Liver (tissue), 9 donors: ENCODE results near the gene PRR9. TPM values are rescaled to one million over a fixed set of nuclear protein-coding genes. Genes with fewer than 3 reads are reported as not detected.

Experiments used
- DNase-seq: peaks from one replicate; pipeline ENCODE4 v3.0.0-alpha.2; 2017; ENCODE audit warnings: low spot score
- H3K27ac ChIP-seq, 2 donors: one replicate each; pipeline ENCODE4 v1.7.0; 2013; ENCODE audit warnings: inconsistent platforms in 2 of 2, low read length in 2 of 2, control low read depth in 1 of 2, low read depth in 1 of 2, mild to moderate bottlenecking in 1 of 2
- H3K27me3 ChIP-seq, 4 donors: one replicate each; pipeline versions ENCODE4 v1.6.1 to v1.7.0; 2013; ENCODE audit warnings: low read length in 3 of 4, inconsistent platforms in 1 of 4, mild to moderate bottlenecking in 1 of 4, moderate library complexity in 1 of 4; ENCODE audit not compliant: control insufficient read depth in 4 of 4, insufficient read depth in 4 of 4
- H3K36me3 ChIP-seq, 4 donors: one replicate each; pipeline versions ENCODE4 v1.6.1 to v1.7.0; 2013; ENCODE audit warnings: low read length in 3 of 4, mild to moderate bottlenecking in 3 of 4, low read depth in 1 of 4, moderate library complexity in 1 of 4; ENCODE audit not compliant: control insufficient read depth in 4 of 4, insufficient read depth in 3 of 4
- H3K4me1 ChIP-seq, 4 donors: one replicate each; pipeline versions ENCODE4 v1.6.1 to v1.7.0; 2013; ENCODE audit warnings: low read length in 3 of 4, mild to moderate bottlenecking in 3 of 4, moderate library complexity in 1 of 4; ENCODE audit not compliant: control insufficient read depth in 4 of 4, insufficient read depth in 4 of 4
- H3K4me3 ChIP-seq, 3 donors: one replicate each; pipeline versions ENCODE4 v1.6.1 to v1.7.0; 2013; ENCODE audit warnings: low read length in 3 of 3, control low read depth in 1 of 3, low read depth in 1 of 3, mild to moderate bottlenecking in 1 of 3
- H3K9ac ChIP-seq, 2 donors: one replicate each; pipeline ENCODE4 v1.7.0; 2013; ENCODE audit warnings: low read length in 2 of 2, mild to moderate bottlenecking in 2 of 2, moderate library complexity in 2 of 2, control low read depth in 1 of 2, low read depth in 1 of 2
- H3K9me3 ChIP-seq, 4 donors: one replicate each; pipeline versions ENCODE4 v1.6.1 to v1.7.0; 2013; ENCODE audit warnings: low read length in 3 of 4; ENCODE audit not compliant: control insufficient read depth in 4 of 4
- CTCF ChIP-seq: fragments of 150-350 bp; IDR thresholded peaks from 2 replicates; pipeline ENCODE4 v1.5.1; 2017; ENCODE audit warnings: improper control_type of control experiment, low read depth, low read length; ENCODE audit not compliant: missing input control
- EGR1 ChIP-seq, 2 donors: IDR thresholded peaks; 2 replicates each; pipeline ENCODE4 v1.6.1; 2016 to 2018; ENCODE audit warnings: antibody characterized with exemption in 2 of 2, low read depth in 2 of 2
- FOXA2 ChIP-seq: IDR thresholded peaks from 2 replicates; pipeline ENCODE4 v1.6.1; 2016; ENCODE audit warnings: antibody characterized with exemption
- GABPA ChIP-seq, 2 donors: IDR thresholded peaks in 1 of 2; conservative IDR thresholded peaks in 1 of 2; 2 replicates each; pipeline ENCODE4 v1.6.1; 2016; ENCODE audit warnings: antibody characterized with exemption in 2 of 2, mild to moderate bottlenecking in 1 of 2, moderate library complexity in 1 of 2
- HNF4A ChIP-seq, 2 donors: conservative IDR thresholded peaks; 2 replicates each; pipeline ENCODE4 v1.6.1; 2016; ENCODE audit warnings: antibody characterized with exemption in 2 of 2, mild to moderate bottlenecking in 2 of 2
- HNF4G ChIP-seq: IDR thresholded peaks from 2 replicates; pipeline ENCODE4 v1.6.1; 2016; ENCODE audit warnings: antibody characterized with exemption
- JUND ChIP-seq, 2 donors: IDR thresholded peaks; 2 replicates each; pipeline ENCODE4 v1.6.1; 2016; ENCODE audit warnings: antibody characterized with exemption in 2 of 2
- RXRA ChIP-seq, 2 donors: IDR thresholded peaks; 2 replicates each; pipeline ENCODE4 v1.6.1; 2017 to 2018; ENCODE audit warnings: antibody characterized with exemption in 2 of 2, mild to moderate bottlenecking in 1 of 2
- TAF1 ChIP-seq: conservative IDR thresholded peaks from 2 replicates; pipeline ENCODE4 v1.6.1; 2016; ENCODE audit warnings: antibody characterized with exemption, mild to moderate bottlenecking
- YY1 ChIP-seq: IDR thresholded peaks from 2 replicates; pipeline ENCODE4 v1.6.1; 2016; ENCODE audit warnings: antibody characterized with exemption, mild to moderate bottlenecking
- WGBS: extraction: QIAGEN DNeasy Blood & Tissue Kit; methylation state at CpG from one replicate; pipeline ENCODE4 v1.1.7; 2013; 5-methylcytosine and 5-hydroxymethylcytosine counted together
- polyA plus RNA-seq, 2 donors: library from polyadenylated mRNA; stranded (reverse) in 1 of 2; unstranded in 1 of 2; fragments of 200-250 nt in 1 of 2; fragments of >200 nt in 1 of 2; fragmentation: Nextera tagmentation in 1 of 2; extraction: Ambion mirVana in 1 of 2; gene quantifications; one replicate each; pipeline versions ENCODE4 v1.2.1 to v1.2.3, GENCODE V29; 2013 to 2015
- total RNA-seq, 2 donors: library from RNA; depleted of rRNA; stranded (reverse); fragments of >200 nt; gene quantifications; one replicate each; pipeline ENCODE4 v1.2.3, GENCODE V29; 2014
- TF ChIP-seq, protein P1 (sequence below): IDR thresholded peaks from 2 replicates; pipeline ENCODE4 v1.6.1; 2016; ENCODE audit warnings: antibody characterized with exemption
- TF ChIP-seq, protein P2 (sequence below): IDR thresholded peaks from 2 replicates; pipeline ENCODE4 v1.6.1; 2016; ENCODE audit warnings: antibody characterized with exemption, mild to moderate bottlenecking
- donor health status: healthy.
- donor health status: healthy.
- donor health status: healthy.
- donor health status: healthy.
- donor health status: healthy.

PRR9 gene, protein sequence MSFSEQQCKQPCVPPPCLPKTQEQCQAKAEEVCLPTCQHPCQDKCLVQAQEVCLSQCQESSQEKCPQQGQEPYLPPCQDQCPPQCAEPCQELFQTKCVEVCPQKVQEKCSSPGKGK
- not detected for total RNA-seq
- polyA plus RNA-seq: not detected

DNA sequence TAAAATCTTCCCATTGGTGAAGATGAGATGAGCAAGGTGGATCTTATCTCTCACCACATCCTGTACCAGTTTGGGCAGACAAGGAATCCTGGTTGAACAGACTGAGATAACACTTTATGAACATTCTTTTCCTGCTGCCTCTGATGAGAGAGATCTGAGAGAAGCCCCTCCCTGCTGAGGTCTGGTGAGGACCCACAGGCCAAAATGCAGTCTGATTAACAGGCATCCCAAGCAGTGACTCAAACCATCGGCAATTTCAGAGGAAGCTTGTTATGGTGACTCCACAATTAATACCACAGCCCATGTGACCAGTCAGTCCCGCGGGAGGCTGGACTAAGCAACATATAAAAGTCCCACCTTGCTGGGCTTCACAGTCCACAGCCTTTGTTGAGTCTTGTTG is at the start of gene PRR9:
PRR9 (plus strand) TSS at position 373 of the 400 bp plus-strand sequence. CDS start 561 bp downstream, outside the sequence.
- no peak within 1 kb of the TSS for H3K27ac ChIP-seq
- H3K4me3 ChIP-seq: no peak within 1 kb of the TSS
- no peaks in the 10 kb centered on the region for H3K4me1 ChIP-seq
- H3K9me3 ChIP-seq: no peaks in the 10 kb centered on the region
- no peak for DNase-seq
- peaks cover 0 to 3% (median 0%) of the 10 kb centered on the region in 4 donors for H3K27me3 ChIP-seq
- TF ChIP-seq, protein P1, sequence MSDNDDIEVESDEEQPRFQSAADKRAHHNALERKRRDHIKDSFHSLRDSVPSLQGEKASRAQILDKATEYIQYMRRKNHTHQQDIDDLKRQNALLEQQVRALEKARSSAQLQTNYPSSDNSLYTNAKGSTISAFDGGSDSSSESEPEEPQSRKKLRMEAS: no peak
- no peak for TF ChIP-seq TAF1
- no peak for TF ChIP-seq JUND (IDR thresholded peaks at IDR 0.05)
- TF ChIP-seq HNF4A (conservative IDR thresholded peaks at IDR 0.05): no peak
- no peak for TF ChIP-seq HNF4G
- no peak for TF ChIP-seq YY1
- TF ChIP-seq CTCF: no peak
- TF ChIP-seq GABPA (IDR thresholded peaks at IDR 0.05 in 1 of 2, conservative IDR thresholded peaks at IDR 0.05 in 1 of 2): no peak
- no peak for TF ChIP-seq FOXA2
- no peak for TF ChIP-seq RXRA (IDR thresholded peaks at IDR 0.05)
- TF ChIP-seq EGR1 (IDR thresholded peaks at IDR 0.05; ENCODE audit: low read depth in 2 of 2): no peak
- no peak within 1 kb of the TSS for H3K9ac ChIP-seq
- no peaks in the 10 kb centered on the region for H3K36me3 ChIP-seq
- 92% methylated on average over 3 of the region's 3 CpGs for WGBS

- Histone ChIP-seq H3K27me3 (peaks cover 0 to 6% (median 3%) of the 10 kb centered on the region in 4 donors), H3K36me3 (no peaks in the 10 kb centered on the region), H3K27ac (no peak overlapping the region), H3K9ac (no peak overlapping the region), H3K4me1 (no peaks in the 10 kb centered on the region), H3K4me3 (no peak overlapping the region), H3K9me3 (no peaks in the 10 kb centered on the region)
- TF ChIP-seq, protein P2, sequence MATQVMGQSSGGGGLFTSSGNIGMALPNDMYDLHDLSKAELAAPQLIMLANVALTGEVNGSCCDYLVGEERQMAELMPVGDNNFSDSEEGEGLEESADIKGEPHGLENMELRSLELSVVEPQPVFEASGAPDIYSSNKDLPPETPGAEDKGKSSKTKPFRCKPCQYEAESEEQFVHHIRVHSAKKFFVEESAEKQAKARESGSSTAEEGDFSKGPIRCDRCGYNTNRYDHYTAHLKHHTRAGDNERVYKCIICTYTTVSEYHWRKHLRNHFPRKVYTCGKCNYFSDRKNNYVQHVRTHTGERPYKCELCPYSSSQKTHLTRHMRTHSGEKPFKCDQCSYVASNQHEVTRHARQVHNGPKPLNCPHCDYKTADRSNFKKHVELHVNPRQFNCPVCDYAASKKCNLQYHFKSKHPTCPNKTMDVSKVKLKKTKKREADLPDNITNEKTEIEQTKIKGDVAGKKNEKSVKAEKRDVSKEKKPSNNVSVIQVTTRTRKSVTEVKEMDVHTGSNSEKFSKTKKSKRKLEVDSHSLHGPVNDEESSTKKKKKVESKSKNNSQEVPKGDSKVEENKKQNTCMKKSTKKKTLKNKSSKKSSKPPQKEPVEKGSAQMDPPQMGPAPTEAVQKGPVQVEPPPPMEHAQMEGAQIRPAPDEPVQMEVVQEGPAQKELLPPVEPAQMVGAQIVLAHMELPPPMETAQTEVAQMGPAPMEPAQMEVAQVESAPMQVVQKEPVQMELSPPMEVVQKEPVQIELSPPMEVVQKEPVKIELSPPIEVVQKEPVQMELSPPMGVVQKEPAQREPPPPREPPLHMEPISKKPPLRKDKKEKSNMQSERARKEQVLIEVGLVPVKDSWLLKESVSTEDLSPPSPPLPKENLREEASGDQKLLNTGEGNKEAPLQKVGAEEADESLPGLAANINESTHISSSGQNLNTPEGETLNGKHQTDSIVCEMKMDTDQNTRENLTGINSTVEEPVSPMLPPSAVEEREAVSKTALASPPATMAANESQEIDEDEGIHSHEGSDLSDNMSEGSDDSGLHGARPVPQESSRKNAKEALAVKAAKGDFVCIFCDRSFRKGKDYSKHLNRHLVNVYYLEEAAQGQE: no peak
- 69% methylated on average over 2 of the region's 2 CpGs for WGBS
- DNase-seq: no peak
Observed at GRCh38 chr1:153168686-153169085, 48.7 kb upstream of the PRR9 start.

GRCh38 chr1:153174624-153175023 is 42.8 kb upstream of the PRR9 start:
- no peaks in the 10 kb centered on the region for H3K4me1 ChIP-seq
- no peaks in the 10 kb centered on the region for H3K9me3 ChIP-seq
- TF ChIP-seq, protein P2: no peak
- TF ChIP-seq JUND (IDR thresholded peaks at IDR 0.05): no peak
- no peak for TF ChIP-seq HNF4G
- H3K27me3 ChIP-seq: peaks cover 0 to 6% (median 1%) of the 10 kb centered on the region in 4 donors
- H3K4me3 ChIP-seq: no peak overlapping the region
- H3K27ac ChIP-seq: no peak overlapping the region
- no peaks in the 10 kb centered on the region for H3K36me3 ChIP-seq
- H3K9ac ChIP-seq: no peak overlapping the region
- DNase-seq: no peak
